Dedifferentiated amniotic fluid mesenchymal stem cell (primary cell): Measurements from ENCODE around the gene LEPROT.
A peak's percentile ranks its signal among the peaks of the same experiment; 100 is the strongest.

Experiments
- DNase-seq: peaks from one replicate; pipeline ENCODE4 v3.0.0-alpha.2; 2016; ENCODE audit errors: extremely low spot score

LEPROT gene

DNA sequence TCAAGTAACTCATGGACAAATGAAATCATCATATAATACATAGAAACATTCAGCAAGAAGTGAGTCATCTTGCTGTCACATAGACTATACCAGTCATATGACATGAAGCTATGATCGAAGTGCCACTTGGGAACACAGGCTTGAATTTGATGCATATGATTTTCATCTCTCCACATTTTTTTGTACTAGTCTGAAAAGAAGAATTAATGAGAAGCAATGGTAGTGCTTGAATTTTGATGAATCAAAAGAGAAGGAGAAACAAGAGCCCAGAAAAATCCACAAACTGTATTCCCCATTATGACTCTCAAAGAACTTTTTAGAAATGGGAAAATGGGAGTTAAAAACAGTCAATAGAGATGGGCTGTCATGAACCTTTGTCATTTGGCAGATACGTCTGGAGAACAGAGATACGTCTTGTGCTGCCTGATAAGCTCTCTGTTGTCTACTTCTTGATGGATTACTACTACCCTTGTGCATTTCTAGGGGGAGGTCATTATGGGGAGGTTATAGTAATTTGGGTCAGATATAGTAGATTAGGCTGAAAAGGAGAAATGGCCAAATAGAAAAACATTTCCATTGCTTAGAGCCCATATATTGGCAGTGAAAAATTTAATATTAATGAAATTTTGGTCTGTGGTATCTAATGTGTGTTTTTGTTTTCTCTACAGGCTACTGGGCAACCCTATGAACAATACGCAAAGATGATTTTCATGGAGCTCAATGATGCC lies 8.0 kb upstream of the LEPROT start:
- DNase-seq, result no peak

- no peak for DNase-seq
These were observed 7.5 kb upstream of the LEPROT start for GRCh38 chr1:65412984-65413375.

GRCh38 chr1:65414538-65414937 lies 5.9 kb upstream of the LEPROT start:
- DNase-seq, result no peak

DNA sequence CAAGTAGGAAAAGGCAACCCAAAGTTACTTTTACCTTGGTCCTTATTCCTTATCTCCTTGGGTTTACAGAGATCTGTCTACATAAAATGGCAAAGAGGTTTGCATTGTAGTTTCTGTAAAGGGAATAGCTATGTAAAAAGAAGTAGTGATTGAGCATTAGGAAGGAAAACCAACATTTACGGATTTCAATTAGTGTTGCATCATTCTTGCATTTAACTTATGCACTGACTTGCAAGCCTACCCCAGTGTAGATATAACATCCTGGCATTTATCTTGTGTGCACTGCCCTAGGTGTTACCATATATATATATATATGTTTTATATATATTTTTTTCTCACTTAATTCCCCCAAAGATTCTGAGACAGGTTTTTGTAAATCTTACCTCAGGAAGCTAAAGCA lies 3.7 kb upstream of the LEPROT start:
- DNase-seq, result no peak

- no peak for DNase-seq
These were observed 2.7 kb upstream of the LEPROT start for GRCh38 chr1:65417729-65418128.

DNA sequence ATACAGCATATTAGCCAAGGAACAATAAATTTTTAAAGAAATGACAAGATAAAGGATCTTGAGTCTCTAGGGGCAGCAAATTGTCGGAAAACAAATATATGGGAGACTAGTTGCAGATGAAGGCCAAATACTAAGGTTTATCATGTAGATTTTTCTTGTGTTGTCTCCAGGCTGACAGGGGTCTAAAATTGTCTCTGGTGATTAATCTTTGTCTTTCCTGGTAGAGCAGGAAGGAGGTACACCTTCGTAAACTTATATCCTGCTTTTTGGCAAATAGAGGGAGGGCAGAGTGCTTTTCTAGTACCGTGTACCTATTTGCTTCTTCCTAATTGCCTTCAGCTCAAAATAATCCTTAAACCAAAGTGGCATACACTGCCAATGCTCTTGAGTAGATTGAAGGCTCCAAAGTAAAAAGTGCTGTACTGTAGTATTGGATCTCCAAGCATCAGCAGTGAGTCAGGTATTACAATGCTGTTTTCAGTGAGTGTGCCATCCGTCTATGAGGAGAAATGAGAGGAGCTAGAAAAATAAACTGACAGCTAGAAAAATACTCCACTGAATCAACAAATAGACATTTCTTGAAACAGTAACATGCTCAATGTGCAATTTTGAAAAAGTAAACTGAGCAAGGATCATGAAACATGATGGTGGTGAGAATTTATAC lies 1.8 kb upstream of the LEPROT start:
- no peak for DNase-seq

DNA sequence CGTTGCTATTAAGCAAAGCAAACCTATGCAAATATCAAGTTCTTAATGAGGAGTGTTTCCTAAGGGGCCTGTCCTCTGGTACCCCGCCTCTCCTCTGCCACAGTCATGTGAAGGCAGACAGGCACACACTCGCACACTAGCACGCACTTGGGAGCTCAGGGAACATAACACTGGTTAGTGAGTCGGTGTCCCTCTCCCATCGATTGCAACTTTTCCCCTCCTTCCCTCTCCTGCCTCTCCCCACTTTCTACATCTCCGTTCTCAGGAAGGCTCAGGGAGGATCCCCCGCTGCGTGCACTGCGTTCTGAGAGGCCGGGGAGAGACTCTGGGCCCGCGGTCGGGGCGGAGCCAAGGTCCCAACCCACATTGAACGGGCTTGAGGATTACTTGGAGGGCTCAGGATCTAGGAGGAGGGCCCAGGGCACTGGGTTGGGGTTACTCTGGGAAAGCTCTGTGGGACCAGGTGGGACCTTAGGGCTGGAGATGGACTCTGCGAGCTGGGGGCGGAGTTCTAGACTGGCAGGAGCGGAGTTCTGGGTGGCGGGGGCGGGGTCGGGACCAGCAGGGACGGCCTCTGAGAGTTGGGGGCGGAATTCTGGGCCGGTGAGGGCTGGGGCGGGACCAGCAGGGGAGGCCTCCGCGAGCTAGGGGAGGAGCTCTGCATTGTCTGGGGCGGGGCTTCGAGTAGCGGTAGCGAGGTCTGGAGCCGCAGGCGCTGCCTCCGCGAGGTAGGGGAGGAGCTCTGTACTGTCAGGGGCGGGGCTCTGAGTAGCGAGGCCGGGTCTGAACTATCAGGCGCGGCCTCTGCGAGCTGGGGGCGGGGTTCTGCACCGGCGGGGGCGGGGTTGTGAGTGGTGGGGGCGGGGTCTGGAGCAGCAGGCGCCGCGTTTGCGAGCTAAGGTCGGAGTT lies 533 bp upstream of the LEPROT start:
- DNase-seq, result peak; percentile 98

- no peak for DNase-seq
These were observed 1.0 kb downstream of the LEPROT start for GRCh38 chr1:65421351-65422025.

- DNase-seq, result no peak
These were observed 2.1 kb downstream of the LEPROT start for GRCh38 chr1:65422241-65423203.

DNA sequence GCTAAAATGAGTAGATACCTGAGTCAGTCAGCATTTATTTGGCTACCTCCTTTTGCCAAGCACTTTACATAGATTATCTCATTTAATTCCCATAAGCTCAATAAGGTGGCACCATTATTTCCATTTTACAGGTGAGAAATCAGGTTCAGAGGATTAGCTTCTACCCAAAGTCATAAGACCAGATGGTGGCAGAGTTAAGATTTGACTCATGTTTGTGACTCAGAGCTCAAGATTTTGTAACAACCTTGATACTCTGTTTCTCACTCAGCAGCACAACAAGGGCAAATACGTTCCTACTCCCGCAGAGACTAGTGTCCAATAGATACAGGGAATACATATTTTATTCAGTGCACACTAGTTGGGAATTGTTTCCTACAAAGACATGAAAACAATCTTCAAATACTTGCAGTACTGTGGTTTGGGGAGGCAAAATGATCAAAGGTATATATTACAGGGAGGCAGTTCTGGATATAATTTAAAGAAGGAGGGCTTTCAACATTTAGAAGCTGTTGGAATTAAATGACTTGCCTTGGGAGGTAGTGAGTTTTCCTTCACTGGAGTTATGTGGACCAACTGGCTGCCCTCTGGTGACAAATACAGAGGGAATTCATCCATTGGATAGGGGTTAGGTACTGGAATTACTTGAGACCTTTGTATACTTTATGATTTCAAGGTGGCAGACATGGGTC lies 3.6 kb downstream of the LEPROT start:
- DNase-seq, result peak; percentile 56

GRCh38 chr1:65424573-65424889 lies 4.1 kb downstream of the LEPROT start:
- DNase-seq, result no peak

GRCh38 chr1:65425006-65425405 lies 4.5 kb downstream of the LEPROT start:
- DNase-seq, result no peak

DNA sequence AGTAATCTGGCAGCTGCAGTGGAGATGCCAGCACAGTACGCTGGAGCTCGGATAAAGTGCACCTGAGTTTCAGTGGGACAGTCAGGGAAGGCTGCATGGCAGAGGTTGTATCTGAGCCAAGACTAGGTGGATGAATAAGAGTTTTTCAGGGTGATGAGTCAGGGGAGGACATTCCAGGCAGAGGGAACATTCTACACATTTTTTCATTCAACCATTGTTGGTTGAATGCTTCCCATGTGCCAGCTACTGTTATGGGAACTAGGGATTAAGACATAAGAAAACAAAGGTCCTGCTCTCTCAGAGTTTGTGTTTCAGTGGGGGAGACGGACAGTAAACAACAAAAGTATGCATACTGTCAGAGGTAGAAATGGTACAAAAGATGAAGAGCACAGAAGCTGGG lies 5.2 kb downstream of the LEPROT start:
- DNase-seq, result peak; percentile 58

GRCh38 chr1:65429078-65429477 lies 8.6 kb downstream of the LEPROT start:
- DNase-seq, result no peak

- peak; percentile 51 for DNase-seq
These were observed 9.3 kb downstream of the LEPROT start for GRCh38 chr1:65429806-65430205.

DNA sequence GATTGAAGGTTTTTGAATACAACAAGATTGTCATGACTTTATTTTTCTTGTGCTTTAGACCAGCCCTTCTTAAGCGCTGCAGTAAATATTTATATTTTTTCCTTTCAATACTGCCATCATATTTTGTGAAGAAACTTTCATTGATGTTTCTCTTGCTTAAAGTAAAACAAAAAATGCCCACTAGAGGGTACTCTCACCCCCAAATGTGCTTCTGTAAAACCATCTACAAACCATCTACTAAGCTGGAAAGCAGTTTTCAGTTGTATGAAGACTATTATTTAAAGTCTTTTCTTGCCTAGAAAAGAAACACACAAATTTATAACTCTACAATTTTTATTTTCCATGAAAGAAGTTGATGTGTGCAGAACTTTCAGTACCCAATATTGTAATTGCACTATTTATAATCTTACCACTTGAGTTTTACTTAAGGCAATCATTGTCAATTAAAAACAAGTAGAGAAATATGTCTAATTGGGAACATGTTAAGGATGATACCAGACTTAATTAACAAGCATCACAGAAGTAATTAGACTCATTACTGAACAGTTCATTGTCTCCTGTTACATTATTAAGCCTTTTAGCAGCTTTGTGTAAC lies 10.7 kb downstream of the LEPROT start:
- DNase-seq, result peak; percentile 76

GRCh38 chr1:65432918-65433317 lies 12.4 kb downstream of the LEPROT start:
- no peak for DNase-seq

DNA sequence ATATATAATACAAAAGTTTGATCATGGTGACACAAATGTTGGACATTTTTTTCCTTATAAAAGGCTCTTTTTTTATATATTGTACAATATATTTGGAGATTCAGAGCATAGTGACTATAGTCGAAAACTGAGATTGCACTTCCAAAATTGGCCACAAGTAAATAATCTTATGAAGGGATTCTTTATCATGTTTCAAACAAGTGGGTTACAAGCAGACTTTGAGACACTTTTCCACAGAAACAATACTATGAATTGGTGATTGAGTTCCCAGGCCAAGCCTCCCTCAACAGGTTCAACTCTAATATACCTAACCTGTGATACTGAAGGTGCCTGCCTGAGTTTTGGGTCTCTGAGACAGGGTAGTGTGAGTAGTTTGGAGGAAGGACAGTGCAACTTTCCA lies 13.8 kb downstream of the LEPROT start:
- DNase-seq, result no peak

GRCh38 chr1:65434760-65435159 lies 14.3 kb downstream of the LEPROT start:
- no peak for DNase-seq

- peak; percentile 75 for DNase-seq
These were observed 15.5 kb downstream of the LEPROT start for GRCh38 chr1:65435987-65436386.
